HG03159 (cell line): ENCODE results near the gene B3GLCT.
A peak's percentile ranks its signal among the peaks of the same experiment; 100 is the strongest.
"Not testable (repeated sequence)": the region's sequence is repeated elsewhere in the genome, so short reads cannot be mapped to it uniquely, and the experiment has no call there.

Source experiments
- ATAC-seq: cut with Tn5 transposase; IDR thresholded peaks from one replicate; pipeline ENCODE4 v1.9.1; 2021; ENCODE audit warnings: mild to moderate bottlenecking, moderate library complexity; ENCODE audit not compliant: unreplicated experiment

The B3GLCT gene

DNA sequence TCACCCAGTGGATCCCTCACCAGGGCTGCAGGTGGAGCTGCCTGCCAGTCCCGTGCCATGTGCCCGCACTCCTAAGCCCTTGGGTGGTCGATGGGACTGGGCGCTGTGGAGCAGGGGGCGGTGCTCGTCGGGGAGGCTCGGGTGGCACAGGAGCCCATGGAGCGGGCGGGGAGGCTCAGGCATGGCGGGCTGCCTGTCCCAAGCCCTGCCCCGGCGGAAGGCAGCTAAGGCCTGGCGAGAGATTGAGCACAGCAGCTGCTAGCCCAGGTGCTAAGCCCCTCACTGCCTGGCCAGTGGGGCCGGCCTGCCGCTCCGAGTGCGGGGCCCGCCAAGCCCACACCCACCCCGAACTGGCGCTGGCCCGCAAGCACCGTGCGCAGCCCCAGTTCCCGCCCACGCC lies 16.8 kb upstream of the B3GLCT start:
- no peak for ATAC-seq

DNA sequence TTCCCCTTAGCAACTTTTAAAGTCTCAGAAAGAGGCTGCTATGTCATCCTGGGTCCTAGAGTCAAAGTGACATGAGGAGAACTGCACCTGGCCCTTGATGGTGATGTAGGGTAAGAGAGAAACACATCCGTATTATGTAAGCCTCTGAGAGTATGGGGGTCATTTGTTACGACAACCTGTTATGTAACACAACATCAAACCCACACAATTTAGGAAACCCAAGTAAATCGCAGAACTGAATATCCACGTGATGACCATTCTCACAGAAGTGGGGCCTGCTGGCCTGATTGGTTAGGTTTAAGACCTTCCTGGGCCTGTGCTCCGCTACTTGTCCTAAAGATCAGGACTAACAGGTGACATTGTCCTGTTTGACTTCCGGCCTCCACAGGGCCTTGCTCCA lies 15.3 kb upstream of the B3GLCT start:
- ATAC-seq = no peak

DNA sequence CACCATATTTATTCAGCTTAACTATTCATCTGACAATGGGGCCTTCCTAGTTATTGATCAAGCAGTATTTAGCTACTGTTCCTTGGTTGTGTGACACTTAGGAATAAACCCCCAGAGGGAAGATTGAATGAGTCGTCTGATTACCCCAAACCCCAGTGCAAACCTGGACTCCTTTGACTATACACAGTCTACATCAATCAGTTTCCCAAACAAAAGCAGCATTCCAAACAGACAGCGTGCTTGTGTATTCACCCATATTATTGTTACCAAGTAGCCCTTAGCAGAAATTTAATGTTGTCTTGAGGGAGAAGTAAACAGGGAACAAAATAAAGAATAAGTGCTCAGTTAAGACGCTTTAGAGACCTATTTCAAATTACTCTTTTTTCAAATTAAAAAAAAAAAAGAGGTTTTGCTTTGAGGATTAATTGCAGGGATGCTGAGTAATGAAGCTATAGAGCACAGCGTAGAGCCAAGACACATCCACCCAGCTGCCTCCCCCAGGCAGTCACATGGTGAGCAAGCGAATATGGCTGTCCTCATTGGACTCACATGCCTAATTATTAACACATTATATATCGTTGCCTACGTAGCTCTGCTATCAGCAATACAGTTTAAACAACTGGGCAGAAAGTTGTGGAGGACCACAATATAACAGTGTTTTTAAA lies 14.7 kb upstream of the B3GLCT start:
- no peak for ATAC-seq

DNA sequence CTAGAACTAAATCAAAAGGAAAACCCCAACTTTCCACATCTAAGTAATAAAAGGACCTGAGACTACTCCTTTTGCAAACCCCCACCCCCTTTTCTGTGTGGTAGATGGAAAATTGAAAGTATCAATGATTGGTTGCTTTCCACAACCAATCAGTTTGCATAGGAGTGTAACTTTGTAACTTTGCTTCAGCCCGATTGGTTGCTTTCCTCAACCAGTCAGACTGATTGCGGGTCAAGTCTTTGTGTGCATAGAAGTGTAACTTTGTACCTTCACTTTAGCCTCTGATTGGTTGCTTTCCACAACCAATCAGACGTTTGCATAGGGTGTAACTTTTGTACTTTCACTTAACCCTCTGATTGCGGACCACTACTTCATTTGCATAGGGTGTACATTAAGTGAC lies 8.0 kb upstream of the B3GLCT start:
- ATAC-seq = no peak

DNA sequence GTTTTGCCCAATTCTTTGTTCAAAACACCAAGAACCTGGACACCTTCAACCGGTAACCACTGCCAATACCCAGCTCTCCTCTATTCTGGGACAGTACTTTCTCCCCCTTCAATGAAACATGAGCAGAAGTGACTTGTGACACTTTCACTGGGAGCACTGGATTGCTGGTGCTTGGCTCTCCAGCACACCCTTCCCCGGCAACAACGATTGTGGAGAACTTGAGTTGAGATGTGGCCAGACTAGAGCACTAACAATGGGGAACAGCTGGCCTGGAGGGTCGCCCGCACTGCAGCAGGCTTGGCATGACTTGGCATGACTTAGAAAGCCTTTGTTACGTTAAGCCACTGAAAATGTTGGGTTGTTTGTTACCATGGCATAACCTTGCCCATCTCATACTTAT lies 7.5 kb upstream of the B3GLCT start:
- ATAC-seq = no peak

DNA sequence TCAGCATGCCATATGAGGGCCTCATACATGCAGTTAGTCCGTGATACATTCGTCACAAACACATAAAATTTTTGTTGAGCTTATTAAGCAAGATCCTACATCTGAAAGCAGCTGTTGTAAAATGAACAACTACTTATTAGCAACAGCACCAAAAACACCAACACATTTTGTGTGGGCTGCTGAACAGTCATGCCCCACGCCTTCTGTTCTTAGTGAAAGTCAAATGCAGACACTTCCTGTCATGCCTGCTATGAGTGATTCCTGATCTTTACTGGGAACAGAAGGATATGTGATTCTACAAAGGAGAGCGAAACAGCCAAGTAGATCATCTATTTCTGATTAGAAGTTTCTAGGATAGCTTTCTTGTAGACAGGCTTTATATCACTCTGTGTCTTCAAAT lies 4.2 kb upstream of the B3GLCT start:
- ATAC-seq = no peak

DNA sequence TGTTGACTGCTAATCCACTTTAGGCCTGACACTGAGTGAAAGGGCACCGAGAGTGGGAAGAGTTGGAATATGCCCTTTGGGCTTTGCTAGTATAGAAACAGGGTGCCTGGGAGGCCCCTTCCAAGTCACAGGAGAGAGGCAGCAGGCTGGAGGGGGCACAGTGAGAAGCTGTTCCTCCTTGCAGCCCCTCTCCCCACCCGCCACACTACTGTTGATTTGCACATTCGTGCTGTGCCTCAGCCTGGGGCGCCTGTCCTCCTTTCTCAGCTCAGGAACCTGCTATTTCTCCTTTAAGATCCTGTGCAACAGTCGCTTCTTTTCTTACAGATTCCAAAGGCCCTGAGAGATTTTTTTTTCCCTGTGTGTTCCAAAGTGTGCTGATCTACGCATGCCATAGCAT lies 2.8 kb upstream of the B3GLCT start:
- ATAC-seq = no peak

DNA sequence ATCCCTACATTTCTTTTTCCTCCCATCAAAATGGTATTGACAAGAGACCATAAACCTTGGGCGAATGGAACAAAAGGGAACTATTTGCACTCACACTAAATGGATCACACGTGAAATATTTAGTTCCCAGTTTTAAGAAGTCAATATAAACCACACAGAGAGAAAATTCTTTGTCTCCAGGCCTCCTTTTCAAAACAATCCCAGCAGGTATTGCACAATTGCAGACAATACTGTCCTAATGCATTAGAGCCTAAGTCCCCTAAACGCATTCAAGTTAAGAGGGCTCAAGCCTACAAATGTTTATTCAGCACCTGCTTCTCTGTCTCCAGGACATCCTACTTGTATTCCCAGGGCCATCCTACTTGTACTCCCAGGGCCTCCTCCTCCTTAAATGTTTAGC lies 1.3 kb upstream of the B3GLCT start:
- ATAC-seq = no peak

DNA sequence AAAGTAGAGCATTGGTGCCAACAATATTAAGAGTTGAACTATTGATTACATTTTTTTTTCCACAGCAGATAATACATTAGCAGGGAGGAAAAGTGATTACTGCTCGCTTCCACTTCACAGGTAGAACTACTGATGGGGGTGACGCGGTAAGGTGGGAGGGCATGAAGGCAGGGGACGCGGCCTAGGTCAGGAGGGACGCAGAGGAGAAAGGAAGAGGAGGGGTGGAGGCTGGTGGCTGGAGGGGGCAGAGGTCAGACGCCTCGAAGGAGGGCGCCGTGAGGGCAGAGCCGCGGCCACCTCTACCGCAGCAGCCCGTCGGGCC lies 287 bp upstream of the B3GLCT start:
- no peak for ATAC-seq

DNA sequence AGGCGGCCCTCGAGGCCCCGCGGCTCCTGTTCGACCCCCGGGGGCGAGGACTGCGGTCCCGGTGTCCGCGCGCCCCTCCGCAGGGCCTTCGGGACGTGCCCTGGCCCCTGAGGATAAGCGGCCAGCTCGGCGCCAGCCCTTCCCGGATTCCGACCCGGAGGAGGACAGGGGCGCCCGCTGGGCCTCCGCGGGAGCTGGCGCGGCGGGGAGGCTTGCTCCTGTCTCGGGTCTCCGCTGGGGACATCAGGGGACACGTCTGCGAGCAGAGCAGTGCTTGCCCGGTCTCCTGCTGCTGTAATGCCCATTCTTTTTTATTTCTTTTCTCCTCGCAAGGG lies 829 bp downstream of the B3GLCT start:
- ATAC-seq = peak; percentile 17

DNA sequence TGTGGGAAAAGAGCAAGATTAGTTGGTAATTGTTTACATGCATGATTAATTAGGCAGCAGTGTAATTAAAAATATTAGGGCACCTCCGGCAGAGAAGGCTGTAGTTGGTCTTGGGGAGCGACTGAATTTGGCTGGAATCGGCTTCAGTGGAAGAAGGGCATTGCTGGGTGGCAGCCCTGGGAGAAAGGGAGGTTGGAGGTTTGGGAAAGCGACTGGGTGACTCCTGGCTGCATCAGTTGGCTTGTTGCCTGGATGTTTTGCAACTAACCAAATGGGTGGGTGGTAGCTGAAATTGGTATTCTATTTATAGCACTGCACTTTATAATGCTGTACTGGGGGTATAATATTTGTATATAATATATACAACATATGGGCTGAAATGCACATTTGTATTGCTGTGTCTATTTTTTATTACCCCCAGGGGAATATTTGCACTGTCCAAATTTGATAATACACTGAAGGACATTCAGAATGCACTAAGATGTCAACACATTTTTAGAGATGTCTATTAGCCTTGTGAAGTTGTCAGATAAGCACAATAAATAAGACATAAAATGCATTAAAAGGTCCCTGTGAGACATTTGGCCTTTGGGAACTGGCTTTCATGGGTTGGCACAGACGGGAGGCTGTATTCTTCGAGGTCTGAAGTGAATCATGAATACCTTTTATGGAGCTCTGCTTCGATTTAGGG lies 1.7 kb downstream of the B3GLCT start:
- no peak for ATAC-seq

DNA sequence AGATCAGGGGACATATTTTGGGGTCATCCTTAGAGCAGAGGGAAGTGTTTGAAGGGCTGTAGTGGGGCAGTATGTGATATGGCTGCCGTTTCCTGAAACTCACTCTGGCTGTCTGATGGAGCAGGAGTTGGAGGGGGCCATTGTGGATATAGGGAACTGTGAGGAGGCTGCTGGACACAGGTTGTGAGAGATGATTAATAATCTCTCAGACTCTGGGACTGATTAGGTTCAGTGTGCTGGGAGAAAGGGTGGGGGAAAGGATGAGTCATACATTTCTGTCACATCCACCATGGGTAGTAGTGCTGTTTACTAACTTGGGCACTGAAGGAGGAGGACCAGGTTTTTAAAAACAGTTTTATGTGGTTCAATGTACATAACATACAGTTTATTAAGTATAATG lies 4.8 kb downstream of the B3GLCT start:
- ATAC-seq = no peak

DNA sequence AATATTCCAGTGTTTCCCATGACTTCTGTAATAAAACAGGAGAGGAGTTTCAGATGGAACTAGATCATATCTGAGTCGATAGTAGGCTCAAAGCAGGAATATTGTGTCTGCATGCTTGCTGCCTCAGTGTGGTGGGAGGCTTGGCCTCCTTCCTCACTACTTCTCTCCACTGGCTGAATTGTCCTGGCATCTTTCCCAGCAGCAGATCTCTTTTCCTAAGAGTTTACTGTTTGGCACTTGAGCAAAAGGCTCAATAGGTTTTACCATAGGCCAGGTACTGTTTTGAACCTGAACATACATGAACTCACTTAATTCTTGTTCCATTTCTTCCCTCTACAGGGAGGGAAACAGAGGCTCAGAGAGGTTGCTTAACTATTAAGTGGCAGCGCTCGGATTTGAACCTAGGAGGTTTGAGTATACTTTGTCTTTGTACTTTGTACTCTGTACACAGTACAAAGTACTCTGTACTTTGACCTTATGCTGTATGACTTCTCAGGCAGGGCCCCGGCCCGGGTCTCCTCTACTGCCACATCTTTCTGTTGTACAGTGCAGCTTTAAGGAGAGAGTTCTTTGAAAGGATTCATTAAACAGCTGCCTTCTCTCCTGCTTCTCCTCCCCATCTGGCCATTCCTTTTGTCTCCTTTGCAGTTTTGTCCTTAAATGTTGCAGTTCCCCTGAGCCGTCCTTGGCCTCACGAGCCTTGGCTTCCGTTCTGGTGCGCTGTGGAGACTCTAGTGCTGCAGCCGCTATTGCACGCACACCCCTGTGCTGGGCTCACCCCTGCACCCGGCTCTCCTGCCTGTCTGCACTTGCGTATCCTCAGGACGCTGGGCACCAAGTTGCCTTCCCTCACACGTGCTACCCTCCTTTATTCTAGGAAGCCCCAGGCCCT lies 8.1 kb downstream of the B3GLCT start:
- ATAC-seq = no peak

DNA sequence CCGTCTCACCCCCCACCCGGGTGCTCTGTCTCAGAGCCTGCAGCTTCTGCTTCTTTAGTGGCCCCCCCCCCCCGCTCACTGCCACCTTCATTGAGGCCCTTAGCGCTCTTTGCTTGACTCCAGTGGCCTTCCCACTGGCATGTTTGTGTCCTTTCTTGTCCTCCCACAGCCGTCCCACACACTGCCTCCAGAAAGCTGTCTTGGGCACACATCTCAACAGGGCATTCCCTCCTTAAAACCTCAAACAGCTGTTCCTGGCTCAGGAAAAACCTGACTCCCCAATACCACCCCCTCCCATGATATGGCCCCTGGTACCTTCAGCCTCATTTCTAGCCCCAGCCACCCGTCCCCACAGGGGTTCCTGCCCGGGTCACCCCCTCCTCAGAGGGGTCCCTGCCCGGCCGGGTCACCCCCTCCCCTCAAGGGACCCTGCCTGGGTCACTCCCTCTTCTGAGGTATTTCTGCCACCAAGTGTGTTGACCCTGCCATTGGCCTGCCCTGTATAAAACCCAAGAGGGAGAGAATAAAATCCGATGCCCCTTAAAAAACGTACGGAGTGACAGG lies 8.9 kb downstream of the B3GLCT start:
- no peak for ATAC-seq

DNA sequence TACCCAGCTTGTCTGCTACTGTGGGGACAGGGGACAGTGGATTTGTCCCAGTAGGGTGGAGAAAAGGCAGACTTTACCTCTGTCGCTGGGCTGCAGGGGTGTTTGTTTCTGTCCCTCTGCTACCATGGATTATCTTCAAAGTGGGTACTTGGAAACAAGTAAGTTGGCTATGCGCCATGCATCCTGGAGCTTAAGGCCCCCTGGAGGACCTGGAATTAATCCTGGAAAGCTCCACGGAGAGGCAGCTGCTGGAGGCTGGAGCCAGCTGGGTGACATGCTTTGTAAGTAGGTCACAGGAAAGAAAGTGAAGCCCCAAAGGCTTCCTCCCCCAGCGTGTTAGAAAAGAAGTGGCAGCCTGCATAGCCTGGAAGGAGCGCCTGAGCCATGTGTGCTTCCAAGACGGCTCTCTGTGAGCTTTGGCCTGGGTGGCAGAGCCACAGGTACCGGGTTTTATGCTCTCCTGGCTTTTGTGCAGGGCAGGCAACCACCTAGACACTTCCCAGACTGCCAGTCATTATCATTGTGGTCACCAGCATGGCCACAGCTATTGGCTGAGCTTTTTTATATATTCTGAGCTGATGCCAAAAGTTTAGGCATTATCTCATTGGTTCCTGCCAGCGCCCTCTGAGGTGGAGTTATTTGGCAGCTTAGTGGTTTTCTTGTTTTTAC lies 9.5 kb downstream of the B3GLCT start:
- ATAC-seq = no peak

DNA sequence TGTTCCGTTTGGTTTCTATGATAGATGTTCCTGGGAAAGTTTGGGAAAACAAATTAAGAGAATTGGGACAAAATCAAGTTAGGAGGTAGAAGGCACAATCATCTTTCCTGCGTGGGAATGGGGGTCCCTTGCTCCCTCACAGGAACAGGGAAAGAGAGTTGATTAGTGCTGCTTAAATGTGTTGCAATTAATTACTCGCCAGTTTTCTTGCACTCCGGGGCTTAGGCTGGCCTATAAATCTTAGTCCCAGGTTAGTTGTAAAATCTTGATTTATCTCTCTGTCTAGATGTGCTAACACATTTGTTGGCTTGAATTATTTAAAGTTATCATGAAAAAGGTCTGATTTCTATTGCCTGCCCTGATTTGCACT lies 10.1 kb downstream of the B3GLCT start:
- ATAC-seq = no peak

DNA sequence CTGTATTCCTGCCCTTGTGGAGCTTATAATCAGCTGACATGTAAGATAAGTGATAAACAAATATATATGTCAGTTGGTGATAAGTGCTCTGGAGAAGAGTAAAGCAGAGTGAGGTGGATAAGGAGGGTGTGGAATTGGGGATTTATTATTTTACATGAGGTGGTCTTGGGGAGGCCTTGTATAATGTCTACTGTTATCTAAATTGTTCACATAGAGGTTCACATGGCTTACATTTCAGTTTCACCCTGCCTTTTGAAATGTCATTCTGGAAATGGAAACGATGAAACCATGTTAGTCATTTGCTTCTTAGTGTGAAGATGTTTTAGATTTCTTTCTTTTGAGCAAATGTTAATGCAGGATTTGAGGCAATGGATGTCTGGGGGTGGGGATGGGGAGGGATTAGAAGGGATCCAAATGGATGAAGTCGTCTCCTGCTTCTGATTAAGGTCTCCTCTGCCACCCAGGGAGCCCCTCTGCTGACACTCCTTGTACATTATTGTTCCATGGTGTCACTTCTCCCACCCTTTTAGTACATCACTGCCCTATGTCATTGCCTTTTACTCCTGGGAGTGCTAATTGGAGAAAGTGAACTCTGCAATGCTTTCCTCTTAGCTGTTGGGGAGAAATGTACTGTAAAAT lies 14.0 kb downstream of the B3GLCT start:
- ATAC-seq = no peak

DNA sequence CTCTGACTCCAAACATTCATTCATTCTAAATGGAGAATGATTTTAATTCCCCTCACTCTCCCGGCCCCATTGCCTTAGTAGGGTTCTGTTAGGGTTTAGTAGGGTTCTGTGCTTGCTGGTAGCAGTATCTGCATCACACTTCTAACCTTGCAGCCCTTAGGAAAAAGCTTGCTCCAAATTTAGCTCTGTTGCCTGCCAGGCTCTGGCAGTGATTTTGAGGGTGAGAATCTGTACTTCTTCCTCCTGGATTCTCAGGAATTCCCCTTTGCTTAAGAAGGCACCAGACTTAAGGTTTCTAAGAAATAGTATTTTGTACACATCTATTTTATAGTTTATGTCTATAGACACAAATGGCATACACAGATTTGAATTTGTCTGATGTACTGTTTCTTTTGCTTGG lies 14.7 kb downstream of the B3GLCT start:
- ATAC-seq = no peak

DNA sequence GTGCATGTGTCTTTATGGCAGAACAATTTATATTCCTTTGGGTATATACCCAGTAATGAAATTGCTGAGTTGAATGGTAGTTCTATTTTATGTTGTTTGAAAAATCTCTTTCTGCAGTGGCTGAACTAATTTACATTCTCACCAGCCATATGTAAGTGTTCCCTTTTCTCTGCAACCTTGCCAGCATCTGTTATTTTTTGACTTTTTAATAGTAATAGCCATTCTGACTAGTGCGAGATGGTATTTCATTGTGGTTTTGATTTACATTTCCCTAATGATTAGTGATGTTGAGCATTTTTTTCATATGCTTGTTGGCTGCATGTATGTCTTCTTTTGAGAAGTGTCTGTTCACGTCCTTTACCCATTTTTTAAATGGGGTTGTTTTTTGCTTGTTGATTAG lies 17.1 kb downstream of the B3GLCT start:
- not testable (repeated sequence) for ATAC-seq

DNA sequence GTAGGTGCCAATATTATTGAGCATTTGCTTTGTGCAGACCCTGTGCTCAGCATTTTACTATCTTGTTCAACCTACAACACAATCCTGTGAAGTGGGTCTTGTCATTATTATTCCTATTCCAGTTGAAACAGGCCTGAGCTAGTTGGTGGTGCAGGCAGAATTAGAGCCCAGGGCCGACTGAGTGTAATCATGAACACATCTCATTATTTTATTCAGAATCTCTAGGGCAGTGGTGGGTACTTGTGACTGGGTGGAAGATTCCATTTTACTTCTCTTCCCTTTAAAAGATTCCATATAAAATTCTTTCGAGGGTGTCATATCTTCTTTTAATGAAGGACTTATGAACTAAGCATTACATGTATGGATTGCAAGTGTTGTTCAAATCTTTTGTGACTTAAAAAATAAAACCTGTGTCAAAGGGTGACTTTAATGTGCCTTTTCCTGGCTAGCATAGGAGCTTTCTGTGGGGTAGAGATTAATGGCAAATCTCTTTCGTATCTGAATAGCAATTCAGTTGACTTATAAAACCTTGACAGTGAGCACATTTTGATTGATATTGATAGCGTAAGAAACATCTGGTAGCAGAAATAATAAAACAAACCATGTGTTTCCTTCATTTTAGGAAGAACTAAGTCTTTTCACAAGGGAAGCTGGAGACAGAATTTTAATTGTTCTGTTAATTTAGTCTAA lies 20.3 kb downstream of the B3GLCT start:
- no peak for ATAC-seq
